GM21786 (cell line): ENCODE data around the gene PKHD1.
A peak's percentile ranks its signal among the peaks of the same experiment; 100 is the strongest.

Experiments used
- ATAC-seq: cut with Tn5 transposase; IDR thresholded peaks from one replicate; pipeline ENCODE4 v1.9.1; 2021; ENCODE audit not compliant: unreplicated experiment

The PKHD1 gene

DNA sequence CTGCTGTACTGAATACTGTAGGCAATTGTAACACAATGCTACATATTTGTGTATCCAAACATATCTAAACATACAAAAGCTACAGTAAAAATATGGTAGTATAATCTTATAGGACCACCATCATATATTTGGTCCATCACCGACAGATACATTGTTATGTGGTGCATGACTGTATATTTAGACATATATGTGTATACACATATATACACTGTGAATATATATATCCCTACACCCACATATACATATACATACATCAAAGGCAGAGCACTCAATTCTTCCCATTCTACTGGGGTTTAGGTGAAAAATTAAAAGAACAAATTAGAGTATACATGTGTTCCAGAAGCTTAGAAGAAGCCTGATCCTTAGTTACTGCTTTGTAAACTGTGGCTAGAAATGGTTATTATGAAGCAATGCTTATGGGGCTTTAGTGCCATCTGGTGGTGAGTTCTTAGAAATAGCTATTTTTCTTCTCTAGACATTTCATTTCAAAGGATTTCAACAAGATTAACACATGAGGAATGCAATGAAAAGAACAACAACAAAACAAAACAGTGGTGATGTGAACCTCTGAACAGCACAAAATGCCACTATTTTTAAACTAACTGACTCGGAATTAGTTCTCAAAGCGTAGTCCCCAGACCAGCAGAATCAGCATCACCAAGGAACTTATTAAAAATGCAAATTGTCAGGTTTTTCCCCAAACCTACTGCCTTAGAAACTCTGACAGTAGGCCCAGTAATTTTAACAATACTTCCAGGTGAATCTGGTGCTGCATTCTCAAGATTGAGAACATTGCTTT is 38.0 kb downstream of the PKHD1 start:
- ATAC-seq = no peak

DNA sequence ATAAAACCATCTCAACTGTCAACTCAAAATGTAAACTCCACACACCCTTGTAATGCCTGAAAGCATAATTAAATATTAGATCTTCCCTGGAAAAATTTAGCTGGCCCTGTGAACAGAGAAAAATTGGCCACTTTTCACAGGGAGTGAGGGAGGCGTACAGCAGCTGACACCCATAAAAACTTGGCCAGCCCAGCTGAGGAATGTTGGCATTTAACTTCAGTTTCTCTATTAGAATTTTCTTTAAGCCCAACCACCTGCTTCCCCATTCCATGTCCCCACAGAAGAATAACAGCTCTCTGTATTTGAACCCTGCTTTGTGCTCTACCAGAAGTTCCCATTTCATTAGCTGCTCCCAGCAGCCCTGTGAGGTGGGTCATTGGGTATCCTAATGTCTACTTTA is 41.0 kb downstream of the PKHD1 start:
- ATAC-seq = no peak

DNA sequence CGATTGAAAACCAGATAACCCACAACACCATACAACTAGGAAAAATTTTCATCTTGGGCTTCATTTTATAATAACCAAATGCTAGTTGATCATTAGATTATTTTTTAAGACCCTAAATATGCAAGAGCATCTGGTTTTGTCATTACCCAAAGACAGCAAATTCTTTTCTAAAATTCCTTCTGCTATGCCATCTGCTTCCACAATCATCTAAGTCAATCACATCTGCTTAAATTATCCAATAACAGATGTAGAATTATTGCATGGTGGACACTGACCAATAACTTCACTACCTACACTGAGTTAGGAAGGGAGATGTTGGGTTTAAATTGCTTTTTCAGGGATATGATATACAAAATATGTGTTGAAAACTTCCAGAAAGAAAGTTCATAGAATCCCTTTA is 41.9 kb downstream of the PKHD1 start:
- ATAC-seq = no peak

DNA sequence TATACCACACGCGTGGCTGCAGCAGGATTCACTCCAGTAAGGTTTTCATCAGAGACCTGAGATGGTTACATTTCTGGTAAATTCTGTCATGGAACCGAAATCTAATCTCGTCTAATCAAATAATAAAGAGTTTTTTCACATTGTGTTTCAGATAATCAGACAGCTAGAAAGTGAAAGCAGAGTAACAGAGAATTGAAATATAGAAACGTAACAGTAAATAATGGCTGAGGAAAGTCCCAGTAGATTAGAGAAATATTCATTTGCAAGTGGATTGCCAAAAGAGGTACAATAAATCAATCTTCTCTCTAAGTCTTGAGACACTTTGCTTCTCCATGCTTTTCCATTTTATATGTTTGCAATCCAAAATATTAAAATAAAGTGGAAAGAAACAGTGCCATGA is 42.4 kb downstream of the PKHD1 start:
- no peak for ATAC-seq

DNA sequence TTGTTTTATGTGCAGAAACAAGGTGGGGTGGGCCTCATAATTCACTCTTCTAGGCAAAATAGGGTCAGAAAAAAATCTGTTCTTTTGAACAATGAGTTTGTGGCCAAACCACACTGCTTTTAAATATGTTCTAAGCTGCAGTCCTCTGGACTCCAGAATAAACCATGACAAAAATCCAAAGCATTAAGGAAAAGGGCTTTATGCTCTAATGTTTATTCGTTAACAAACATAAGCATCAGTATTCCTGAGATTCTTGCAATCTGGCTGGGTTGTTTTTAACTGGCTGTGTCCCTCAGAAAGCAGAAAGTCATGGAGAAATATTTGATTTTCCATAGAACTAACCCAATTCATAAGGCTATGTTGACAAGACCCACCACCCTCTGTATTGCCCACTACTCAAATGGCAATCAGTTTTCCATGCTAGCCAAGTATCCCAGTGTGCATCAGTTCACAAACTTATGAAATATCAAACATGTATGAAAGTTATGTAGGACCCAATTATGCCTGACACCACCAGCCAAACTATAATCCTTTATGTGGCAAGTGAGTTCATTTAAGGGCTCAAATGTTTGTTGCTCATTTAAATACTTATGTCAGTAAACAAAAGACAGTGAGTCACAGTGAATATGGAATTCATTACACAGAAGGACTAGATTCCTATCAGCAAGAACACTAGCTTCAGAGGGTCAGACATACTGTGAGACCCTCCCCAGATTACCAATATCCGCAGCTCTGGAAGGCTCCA is 45.1 kb downstream of the PKHD1 start:
- ATAC-seq = no peak

DNA sequence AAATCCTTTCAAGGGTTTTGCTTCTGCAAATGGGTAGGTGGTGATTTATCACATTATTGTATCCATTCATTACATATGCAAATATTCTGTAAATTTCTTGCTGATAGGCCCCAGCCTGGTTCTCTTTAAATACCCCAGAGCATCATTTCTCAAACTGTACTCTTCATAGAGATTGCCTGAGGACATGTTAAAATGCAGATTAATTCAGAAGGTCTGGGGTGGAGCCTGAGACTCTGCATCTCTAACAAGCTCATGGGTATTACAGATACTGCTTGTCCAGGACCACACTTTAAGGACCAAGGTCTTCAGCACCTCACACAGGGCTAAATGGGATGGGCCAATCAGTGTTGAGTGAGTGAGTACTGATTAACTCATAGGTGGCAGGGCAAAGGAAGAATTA is 46.3 kb downstream of the PKHD1 start:
- no peak for ATAC-seq

DNA sequence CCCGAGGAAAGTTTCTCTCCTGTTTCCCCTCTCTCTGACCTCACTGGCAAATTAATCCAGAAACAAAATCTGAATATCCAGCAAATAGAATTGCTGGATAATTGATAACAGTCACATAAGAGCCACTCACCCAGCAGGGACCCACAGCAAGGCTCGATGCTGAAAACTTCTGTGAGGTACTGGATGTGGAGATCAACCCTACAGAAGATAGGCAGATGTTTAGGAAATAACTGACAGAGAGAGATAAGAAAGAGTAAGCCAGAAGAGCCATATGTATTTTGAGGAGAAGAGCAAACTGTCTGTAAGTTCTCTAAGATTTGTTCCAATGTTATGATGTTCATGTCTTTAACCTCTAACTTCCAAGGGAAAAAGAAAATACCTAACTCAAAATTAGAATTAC is 59.7 kb downstream of the PKHD1 start:
- no peak for ATAC-seq

DNA sequence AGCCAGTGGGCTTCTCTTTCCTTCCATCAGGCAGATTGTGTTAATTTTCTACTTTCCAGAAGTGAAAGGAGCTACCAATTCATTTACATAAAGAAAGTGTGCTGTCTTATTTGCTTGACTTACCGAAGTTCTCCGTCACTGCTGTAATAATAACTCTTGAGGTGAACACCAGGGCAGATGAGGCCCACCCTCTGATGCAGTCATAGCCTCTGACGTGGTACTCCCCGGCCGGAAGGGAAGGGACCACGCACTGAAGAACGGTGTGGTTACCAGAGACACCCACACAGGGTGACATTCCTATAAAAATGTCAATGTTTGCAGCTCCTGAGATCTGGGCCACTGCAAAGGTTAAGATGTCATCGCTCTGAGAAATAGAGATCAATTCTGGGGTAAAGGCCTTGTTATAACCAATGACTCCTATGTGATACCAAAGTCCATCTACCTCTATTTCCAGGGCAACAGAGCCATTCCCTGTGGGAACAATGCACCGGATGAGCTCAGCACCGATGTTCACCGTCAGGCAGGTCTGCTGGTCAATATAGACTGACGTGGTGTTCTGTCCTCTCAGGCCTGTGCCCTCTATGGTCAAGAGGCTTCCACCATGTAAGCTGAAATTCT is 62.9 kb downstream of the PKHD1 start:
- no peak for ATAC-seq

DNA sequence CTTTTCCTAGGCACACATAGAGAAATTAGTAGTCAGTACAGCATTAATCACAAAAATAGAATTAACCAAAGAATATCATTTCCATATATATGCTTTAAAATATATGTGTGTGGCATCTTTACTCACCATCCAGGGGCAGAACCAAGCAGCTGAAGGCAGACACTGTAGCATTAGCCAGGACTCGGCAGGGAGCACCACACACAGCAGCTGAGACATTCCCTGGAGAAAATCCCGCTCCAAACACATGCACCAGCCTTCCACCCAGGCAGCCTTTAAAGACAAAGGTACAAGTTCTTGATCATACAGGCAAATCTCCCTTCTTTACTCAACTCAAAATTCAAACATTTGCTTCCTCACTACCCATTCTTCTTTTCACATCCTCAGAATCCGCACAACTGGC is 64.7 kb downstream of the PKHD1 start:
- ATAC-seq = no peak

DNA sequence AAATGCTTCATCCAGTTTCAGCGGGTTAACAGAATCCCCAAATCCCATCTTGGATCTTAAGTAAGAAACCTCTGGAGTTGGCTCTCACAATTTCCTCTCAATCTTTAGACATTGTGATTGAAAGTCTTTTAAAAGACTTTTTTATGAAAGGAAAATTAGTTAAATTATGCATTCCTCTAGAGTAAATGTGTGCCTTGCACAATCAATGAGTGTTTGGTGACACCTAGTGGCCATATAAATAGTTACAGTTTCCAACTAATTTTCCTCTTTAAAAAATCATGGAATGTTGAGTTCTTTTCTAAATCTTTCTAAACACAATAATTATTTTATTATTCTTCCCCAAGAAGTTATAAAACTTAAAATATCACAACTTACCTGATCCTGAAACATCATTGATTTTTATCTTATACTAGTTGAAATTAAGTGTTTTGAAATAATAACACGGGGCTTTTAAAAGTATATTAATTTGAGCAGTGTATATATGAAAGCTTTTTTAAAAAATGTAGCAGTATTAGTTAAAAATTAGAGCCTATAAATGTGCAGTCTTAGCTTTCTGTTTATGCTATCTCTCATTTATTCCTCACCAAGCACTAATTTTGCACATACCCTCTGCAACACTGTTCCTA is 66.4 kb downstream of the PKHD1 start:
- no peak for ATAC-seq

DNA sequence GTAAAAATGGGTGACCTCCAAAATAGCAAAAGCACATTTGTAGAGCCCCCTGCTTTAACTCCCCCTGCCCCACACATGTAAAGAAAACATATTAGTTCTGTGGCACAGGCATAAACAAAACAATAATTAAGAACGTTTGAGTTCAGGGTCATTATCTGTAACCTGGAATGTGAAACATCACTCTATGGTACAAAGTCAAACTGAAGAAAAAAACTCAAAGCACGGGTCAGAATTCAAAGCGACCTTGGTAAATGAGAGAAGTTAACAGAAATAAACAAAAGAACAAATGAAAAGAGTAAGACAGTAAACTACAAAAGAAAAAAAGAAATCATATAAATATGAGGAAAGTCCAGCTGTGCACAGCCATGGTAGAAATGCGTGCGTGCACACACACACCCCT is 67.5 kb downstream of the PKHD1 start:
- no peak for ATAC-seq

DNA sequence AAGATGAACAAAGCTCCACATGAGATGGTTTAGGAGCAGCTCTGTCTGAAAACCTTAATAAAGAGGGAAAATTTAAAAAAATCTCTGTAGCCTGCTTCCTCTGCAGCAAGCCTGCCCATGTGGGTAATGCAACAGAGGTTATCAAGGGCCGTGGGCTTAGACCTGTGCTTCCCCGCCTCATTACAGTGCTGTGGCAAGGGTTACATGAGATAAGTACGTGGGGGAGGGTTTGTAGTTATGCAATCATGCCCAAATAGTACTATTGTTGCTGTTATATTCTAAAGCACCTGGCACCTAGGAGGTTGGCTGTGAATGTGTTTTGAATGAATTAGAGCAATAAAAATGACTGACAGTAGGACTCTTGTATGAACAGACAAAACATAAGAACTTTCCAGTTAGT is 68.3 kb downstream of the PKHD1 start:
- ATAC-seq = no peak

DNA sequence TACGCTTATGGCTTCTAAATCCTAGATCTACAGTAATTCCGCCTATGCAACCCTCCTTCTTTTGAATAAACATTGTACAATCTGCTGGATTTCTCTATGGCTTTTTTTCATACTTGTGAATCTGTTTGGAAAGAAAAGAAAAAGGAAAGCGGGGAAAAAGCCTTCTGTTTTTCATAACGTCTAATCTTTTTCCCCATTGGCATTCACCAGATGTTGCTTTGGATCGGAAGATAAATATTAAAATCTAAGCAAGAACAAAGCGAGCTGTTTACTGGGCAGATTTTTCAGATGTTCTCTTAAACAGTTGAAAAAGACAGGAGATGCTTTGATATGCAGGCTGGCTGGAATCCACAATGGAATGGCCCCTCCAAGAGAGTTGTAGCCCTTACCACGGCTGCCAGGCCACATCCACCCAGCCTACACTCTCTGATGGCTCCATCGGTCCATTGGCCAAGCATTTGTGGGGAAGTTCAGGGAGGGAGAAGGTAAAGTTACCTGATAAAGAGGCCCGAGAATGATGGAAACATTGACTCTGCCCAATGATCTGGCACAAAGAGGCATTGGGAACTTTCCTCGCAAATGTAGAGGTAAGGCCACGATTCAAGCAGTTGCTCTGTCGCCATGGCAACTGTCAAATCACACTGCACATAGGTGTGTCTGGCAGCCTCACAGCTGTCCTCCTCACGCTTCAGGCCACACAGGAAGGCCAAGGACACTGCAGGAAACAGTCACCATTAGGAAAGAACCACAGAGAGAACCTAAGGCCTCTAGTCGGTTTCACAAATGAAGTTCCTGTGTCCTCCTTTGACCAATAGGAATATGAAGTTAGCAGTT is 70.3 kb downstream of the PKHD1 start:
- no peak for ATAC-seq

DNA sequence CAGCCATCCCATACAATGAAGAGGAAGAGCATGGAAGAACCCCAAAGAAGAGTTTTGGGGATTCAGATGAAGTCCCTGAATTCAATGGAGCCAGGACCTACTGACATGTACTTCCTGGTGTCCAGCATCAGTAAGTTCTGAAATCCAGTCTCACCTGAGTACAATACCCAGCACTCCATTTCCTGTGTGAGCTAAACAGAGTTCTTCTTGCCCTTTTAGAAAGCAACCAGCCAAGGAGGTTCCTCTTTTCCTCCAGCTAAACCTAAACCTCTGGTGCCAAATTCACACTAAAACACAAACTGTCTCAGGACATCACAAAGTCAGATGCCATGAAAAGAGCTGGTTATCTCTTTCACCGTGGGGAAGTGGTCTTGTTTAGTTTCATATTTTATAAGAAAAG is 71.5 kb downstream of the PKHD1 start:
- ATAC-seq = peak; percentile 48

DNA sequence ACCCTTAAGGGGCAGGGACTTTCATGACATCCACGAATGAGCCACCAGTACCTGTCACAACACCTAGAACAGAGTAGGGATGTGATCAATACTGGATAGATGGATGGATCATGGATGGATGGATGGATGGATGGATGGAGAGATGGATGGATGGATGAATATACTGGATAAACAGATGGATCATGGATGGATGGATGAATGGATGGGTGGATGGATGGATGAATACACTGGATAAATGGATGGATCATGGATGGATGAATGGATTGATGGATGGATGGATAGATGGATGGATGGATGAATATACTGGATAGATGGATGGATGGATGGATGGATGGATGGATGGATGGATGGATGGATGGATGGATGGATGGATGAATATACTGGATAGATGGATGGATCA is 73.0 kb downstream of the PKHD1 start:
- no peak for ATAC-seq

DNA sequence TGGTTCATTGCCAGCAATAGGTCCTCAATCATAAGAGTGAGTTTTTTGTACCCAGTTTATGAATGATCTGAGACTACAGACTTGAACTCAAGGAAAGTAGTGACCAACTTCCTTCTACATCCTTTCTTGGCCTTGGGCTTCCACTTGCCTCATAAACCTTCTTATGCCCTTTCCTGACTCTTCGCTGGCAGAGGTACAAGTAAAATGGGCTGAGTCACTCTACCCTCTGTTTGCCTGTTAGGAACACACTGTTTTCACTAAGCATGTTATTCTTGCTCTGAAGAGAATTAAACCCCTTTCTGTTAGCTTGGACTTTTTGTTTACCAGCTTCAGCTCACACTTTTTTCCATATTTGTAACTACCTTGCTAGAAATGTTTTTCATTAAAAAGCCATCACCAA is 74.4 kb downstream of the PKHD1 start:
- no peak for ATAC-seq

DNA sequence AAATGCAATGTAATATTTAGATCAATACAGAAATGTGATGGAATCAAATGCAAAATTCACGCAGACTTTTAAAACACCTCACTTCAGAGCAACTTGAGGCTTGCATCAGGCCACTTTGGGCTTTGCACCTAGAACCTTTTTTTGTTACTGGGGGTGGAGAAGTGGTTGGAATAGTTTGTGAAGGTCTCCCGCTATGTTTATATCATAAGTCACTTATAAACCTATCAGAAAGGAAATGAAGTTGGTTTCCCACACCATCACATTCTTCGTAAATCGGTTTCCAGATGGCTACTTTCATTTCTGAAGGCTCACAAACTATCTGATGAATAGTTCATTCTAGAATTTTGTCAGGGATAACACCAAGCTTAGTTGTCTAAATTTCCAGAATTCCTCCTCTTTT is 74.8 kb downstream of the PKHD1 start:
- no peak for ATAC-seq

DNA sequence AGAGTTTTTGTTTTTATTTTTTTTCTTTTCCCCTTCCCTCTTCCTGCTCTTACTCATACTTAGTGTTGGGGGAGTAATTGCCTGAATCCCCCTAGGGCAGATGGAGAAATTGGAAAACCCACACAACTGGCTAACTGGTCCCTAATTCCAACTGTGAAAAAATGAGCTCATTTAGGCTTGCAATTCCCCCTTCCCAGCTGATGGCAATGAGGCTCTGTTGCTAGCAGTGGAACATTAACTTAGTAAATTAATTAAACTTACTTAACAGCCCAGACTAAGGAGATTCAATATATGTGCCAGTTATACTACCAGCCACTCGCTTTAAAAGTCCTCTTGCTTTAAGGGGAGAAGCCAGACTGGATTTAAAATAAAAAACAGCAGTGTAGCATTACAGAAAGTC is 76.6 kb downstream of the PKHD1 start:
- no peak for ATAC-seq

DNA sequence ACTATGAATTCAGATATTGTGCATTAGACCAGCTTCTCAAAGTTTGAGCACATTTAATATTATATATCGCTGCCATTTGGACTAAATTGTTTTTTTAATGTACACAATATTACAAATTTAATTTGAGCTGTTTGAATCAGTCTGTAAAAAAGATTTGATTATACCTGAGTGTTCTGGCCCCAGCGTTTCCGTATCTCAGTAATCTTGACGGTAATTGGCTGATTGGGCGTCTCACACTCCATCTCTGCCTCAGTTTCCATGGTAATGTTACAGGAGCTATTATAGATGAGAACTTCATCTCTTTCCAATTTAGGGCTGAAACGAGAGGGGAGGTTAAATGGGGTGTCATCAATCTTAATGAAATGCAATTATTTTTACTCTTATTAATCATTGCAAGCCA is 77.3 kb downstream of the PKHD1 start:
- ATAC-seq = no peak

DNA sequence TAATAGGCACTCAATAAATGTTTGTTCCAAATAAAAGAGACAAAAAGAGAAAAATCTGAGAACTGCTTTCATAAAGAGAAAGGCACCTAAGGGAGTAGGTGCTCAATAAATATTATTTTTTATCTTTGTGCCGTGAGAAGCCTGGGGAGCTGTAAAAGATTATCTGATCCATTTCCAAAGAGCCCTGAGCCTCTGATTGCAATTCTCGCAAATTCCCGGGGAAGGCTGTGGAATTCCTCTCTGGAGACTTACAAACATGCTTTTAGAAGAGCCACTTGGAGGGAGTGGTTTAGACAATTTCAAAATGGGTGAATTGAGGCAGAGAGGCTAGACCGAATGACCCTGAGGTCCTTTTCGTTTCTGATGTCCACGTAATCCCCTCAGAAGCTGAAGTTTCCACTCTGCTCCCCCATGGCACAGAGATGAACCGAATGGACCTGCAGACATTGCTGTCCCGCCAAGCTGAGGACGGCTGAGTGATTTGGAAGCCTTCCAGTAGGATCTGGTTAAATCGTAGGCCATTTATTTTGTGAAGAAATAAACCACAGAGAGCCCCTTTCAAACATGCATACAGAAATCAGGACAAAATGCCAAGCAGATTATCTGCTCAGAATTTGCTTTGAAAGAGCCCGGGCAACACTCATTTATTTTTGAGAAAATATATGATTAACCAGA is 77.8 kb downstream of the PKHD1 start:
- no peak for ATAC-seq
